CD4-positive, alpha-beta T cell treated with Interleukin-15 for 4 hours (primary cell): ENCODE measurements around the gene KCNJ18.
"Not testable (repeated sequence)": the region's sequence is repeated elsewhere in the genome, so short reads cannot be mapped to it uniquely, and the experiment has no call there.

Experiments used
- DNase-seq: peaks from one replicate; pipeline ENCODE4 v3.0.0-alpha.2; 2020; ENCODE audit warnings: low spot score

The KCNJ18 gene

GRCh38 chr17:21685061-21685795, 7.1 kb upstream of the KCNJ18 start:
- DNase-seq: not testable (repeated sequence)

DNA sequence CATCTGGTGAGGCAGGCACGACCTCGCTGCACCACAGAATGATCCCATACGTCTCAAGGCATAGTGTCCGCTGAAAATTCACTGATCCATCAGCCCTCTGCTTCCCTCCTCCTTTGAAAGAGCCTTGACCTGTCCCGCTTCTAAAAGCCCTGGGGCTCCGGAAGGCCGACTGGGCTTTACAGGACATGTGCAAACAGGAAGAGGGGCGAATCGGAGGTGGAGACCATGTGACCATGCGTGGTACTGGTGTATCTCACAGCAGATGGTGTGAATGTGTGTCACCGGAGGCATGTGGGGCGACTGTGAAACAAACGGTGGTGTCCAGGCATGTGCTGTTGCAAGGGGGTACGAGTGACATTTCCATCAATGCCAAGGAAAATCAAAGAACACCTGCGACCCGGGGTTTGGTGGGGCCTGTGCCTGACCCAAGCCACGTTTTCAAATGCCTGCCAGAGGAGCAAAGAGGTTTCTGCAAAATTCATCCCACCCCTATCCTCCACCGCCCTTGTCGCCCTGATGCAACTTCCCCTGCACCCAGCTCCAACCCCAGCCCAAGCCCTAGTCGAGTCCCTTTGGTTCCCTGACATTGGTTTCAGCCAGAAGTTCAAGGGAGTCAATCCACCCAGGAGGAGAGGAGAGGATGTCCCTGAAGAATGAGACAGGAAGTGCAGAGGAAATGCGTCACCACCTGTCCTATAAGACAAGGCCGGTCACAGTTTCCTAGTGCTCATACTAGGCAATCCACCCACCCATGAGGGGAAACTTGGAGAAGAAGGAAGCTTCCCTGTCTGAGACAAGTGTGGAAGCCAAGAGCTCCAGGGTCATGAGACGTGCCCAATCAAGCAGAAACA, 5.9 kb upstream of the KCNJ18 start:
- DNase-seq: no peak

GRCh38 chr17:21687136-21687953, 5.0 kb upstream of the KCNJ18 start:
- no peak for DNase-seq

DNA sequence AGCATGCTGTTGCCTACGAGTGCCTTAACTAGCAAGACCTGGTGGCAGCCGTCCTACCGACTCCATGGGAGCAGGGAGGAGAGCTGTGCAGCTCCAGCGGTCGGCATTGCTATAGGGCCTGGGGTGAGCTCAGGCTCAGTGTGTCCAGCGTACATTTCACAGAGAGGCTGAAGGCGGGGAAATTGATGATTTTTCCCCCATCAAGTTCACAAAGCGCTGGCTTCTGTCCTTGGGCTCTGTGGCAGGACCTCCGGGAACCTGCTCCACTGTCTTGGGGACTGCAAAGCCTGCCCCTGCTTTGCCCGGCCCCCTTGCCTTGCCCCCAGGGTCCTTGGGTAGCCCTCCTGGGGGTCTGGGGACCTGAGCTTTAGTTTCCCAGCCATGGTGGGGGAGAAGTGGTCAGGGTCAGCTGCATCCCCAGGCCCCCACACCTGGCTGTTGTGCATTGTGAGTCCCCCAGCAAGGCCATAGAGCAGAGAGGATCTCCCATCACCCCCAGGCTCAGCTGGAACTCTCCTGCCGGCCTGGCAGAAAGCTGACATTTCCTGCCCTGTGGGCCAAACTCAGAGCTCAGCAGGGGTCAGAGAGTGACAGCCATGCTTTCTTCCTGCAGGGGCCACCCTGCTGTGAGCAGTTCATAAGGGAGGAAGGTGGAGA, 3.9 kb upstream of the KCNJ18 start:
- DNase-seq: no peak

DNA sequence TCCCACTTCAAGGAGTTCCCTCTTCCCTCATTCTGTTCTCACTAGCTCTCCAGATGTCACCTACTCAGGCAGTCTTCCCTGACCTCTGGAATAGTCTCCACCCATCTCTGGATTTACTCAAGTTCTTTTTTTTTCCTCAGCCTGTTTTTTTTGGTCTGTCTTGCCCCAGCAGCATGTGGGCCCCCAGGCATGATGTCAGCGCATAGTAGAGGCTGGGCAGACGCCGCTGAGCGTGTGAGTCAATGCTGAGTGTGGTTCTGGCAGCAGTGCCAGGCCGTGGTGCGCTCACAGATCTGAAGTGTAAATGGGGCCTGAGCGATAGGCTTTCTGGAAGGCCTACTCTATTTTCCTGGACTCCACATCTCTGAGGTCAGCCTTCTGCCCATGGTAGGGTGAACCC, 2.7 kb upstream of the KCNJ18 start:
- no peak for DNase-seq

- DNase-seq: not testable (repeated sequence)
Observed at GRCh38 chr17:21690811-21691210, 1.5 kb upstream of the KCNJ18 start.

DNA sequence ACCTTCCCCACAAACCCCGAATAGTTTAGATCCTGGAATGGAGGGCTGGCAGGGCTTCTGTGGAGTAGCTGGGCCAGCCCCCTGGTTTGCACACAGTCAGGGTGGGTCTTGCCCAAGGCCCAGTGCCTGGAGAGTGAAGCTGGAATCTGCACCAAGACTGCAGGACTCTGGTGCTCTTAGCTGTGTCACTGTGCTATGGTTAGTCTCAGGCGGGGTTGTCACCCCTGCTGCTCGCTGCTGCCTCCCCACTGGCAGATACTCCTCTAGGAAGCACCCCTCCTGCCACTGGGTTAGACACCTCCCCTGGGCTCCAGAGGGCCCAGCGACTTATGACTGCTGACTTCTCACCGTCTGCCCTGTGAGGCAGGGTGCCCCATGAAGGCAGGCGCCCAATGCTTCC, 842 bp upstream of the KCNJ18 start:
- DNase-seq: not testable (repeated sequence)

DNA sequence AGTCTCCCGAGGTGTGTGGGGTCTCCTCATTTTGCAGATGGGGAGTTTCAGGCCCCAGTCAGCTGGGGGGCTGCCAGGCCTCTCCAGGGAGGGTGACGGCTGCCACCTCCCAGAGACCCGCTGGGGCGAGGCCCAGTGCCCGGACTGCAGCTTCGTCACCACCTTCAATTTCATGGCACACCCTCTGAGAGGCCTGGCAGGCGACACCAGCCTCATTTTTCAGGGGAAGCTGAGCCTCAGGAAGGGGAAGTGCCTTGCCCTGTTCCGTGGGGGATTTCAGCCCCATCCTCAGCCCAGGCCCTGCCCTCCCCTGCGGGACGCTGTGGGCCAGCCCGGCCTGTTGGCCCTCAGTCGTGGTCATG, 362 bp downstream of the KCNJ18 start:
- DNase-seq: not testable (repeated sequence)

DNA sequence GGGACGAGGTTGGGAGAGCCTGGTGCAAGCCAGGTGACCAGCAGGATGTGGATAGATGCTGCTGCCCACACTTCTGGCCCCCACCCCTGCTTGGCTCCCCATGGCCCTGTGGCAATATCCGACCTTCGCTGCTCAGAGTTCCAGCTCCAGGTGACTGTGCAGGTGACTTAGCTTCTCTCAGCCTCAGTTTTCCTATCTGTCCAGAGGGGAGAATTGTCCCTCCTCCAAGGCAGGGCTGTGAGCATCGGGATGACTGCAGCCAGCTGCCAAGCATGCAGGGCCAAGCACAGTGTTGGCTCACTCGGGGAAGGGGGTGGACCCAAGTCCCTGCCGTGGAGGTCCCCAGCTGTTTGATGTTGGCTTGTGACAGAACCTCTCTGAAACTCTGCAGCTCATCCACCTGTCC, 1.1 kb downstream of the KCNJ18 start:
- not testable (repeated sequence) for DNase-seq

DNA sequence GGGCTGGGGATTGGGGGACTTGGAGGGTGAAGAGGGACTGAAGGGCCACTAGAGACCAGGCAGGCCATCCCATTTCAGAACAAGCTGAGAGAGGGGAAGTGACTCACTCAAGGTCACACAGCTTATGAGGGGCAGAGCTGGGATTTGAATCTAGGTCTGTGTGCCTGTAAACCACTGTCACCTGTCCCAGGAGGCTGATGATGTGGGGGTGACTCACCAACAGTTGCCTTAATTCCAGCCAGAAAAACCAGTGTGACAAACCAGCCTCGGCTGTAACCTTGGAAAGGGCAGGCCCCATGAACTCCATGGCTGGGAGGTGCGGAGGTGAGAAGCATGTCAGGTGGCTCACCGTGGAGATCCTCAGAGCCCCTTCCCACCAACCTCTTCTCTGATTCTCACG, 1.6 kb downstream of the KCNJ18 start:
- DNase-seq: not testable (repeated sequence)

- not testable (repeated sequence) for DNase-seq
Observed at GRCh38 chr17:21696227-21696626, 3.9 kb downstream of the KCNJ18 start.

DNA sequence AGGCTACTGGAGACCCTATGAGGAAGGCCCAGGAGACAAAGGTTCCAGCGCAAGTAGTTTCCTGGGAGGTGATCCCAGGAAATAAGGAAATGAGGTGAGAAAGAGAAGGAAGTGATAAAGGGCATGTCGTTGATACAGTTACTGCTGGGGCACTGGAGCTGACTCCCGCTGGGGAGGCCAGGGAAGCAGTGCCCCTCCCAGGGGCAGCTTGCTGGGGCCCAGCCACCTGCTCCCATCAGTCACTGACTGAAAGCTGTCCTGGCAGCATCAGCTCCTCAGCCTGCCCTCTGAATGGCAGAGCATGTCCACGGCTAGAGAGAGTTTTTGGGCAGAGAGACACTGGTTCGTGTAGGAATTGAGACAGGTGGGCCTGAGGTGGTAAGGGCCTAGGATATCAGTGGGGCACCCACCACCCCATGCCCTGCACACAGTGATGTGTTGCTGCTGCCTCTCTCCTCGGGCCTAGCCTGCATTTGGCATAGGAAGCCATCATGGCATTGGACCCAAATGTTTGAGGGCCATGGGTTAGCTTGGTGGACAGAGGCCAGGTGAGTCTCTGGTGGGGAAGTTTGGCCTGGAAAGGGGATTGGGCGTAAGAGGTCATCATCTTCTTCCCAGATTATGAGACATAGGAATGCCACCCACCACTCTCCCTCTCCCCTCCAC, 4.7 kb downstream of the KCNJ18 start:
- not testable (repeated sequence) for DNase-seq

- not testable (repeated sequence) for DNase-seq
Observed at GRCh38 chr17:21697508-21697860, 5.2 kb downstream of the KCNJ18 start.

GRCh38 chr17:21698437-21699075, 6.2 kb downstream of the KCNJ18 start:
- not testable (repeated sequence) for DNase-seq

DNA sequence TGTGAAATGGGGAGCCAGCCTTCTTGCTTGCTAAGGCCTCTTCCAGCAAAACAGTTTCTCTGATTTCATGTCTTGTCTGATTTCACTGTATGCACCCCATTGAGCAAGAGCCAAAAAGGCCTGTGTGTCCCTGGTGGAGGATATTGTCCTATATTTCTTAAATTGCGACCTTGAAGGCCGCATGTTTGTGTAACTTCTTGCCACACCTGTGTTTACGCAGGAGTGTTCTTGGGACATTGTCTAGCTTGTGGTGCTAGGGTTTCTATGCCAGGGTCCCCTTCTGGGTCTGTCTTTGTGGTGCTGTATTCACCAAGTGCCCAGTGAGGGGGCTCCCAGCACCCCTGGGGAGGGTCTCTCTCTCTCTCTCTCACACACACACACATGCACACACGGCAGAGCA, 6.8 kb downstream of the KCNJ18 start:
- not testable (repeated sequence) for DNase-seq

DNA sequence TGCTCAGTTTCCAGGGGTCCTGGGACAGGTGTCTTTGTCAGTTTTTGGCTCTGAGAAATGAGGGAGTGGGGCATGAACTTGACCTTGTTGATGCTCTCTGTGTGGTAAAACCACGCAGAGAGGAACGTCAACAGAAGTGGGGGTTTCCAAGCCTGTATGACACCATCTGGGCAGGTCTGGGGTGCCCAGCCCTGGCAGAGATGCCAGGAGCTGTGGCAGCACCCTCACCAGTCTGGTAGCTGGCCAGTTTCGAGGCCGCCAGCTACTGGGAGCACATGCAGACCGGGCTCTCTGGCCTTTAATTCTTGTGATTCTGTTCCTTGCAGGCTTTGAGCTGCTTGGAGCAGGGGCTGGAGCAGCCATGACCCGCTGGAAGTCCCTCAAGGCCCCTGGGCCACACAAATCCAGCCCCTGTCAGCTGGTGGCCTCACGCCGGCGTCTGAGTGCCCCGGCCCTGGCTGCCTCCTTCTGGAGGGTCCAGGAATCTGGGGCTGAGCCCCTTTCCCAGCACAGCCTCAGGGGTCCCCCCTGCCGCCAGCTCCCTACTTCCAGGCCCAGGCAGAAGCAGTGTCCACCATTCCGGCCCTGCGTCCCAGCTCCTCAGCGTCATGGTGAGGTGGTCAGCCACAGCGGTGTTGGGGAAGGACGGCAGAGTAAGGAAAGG, 7.4 kb downstream of the KCNJ18 start:
- DNase-seq: not testable (repeated sequence)

DNA sequence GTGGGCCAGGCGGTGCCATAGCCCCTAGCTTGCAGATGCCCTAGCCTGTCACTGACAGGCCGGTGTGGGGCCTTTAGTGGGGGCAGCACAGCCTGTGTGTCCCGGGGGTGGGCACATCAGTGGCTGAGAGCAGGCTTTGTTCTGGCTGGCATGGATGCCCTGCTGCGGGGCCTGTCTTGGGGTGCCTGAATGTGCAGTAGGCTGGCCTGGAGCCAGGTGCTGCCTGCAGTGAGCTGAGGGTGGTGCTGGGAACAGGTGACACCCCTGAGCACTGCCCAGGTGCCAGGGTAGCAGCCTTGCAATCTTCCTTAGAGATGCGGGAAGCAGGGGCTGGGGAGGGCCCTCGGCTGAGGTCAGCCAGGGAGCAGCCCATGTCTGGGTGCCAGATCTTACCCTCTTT, 8.8 kb downstream of the KCNJ18 start:
- DNase-seq: not testable (repeated sequence)

DNA sequence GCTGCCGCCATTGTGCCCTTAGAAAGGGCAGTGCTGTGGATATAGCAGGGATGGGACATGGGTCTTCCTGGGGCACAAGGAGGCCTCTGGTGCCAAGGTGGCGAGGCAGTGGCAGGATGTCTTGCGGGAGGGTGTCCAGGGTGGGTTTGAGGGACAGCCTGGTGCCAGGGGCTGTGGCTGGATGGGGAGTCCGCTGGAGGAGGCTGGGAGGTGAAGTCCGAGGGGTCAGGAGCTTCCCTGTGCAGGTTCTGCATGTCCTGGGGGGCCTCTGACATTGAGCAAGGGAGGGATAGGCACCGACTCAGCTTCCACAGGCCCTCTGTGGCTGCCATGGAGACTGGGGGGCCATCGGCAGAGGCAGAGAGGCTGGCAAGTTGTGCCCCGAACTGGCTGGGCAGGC, 9.7 kb downstream of the KCNJ18 start:
- not testable (repeated sequence) for DNase-seq

GRCh38 chr17:21702521-21702920, 10.2 kb downstream of the KCNJ18 start:
- not testable (repeated sequence) for DNase-seq

DNA sequence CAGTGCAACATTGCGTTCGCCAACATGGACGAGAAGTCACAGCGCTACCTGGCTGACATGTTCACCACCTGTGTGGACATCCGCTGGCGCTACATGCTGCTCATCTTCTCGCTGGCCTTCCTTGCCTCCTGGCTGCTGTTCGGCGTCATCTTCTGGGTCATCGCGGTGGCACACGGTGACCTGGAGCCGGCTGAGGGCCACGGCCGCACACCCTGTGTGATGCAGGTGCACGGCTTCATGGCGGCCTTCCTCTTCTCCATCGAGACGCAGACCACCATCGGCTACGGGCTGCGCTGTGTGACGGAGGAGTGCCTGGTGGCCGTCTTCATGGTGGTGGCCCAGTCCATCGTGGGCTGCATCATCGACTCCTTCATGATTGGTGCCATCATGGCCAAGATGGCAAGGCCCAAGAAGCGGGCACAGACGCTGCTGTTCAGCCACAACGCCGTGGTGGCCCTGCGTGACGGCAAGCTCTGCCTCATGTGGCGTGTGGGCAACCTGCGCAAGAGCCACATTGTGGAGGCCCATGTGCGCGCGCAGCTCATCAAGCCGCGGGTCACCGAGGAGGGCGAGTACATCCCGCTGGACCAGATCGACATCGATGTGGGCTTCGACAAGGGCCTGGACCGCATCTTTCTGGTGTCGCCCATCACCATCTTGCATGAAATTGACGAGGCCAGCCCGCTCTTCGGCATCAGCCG, 10.8 kb downstream of the KCNJ18 start:
- DNase-seq: not testable (repeated sequence)
